GM23248 (cell line): ENCODE measurements around the gene DLG1.

Source experiments
- EZH2 ChIP-seq: fragments of 200-600 bp; sonication (generic); IDR thresholded peaks from 2 replicates; pipeline ENCODE4 v1.6.1; 2018; ENCODE audit warnings: antibody characterized with exemption, mild to moderate bottlenecking; ENCODE audit not compliant: insufficient read depth, poor library complexity, severe bottlenecking
- EZH2phosphoT487 ChIP-seq: fragments of 200-600 bp; sonication (generic); IDR thresholded peaks from 2 replicates; pipeline ENCODE4 v1.6.1; 2018; ENCODE audit warnings: antibody characterized with exemption, moderate library complexity, mild to moderate bottlenecking, low read depth; ENCODE audit not compliant: insufficient read depth

- no peak for TF ChIP-seq EZH2
- no peak for TF ChIP-seq EZH2phosphoT487
Observed at GRCh38 chr3:197308591-197308990, 10.2 kb upstream of the DLG1 start.
